Peyer's patch (tissue), 4 donors: Measurements from ENCODE around the gene LAMA1.

ENCODE experiments used
- POLR2A ChIP-seq, 2 donors: fragments of 450-650 bp; IDR thresholded peaks; one replicate each; pipeline ENCODE4 v1.5.1; 2017; ENCODE audit warnings: antibody characterized with exemption in 2 of 2, mild to moderate bottlenecking in 2 of 2, moderate library complexity in 2 of 2
- TF ChIP-seq, protein P1 (sequence below), 6 experiments: fragments of 450-650 bp in 4 of 6; fragments of 200-600 bp in 2 of 6; sonication (generic) in 1 of 6; IDR thresholded peaks; one replicate each; pipeline ENCODE4 v1.5.1; 2017 to 2019; ENCODE audit warnings: antibody characterized with exemption in 6 of 6, mild to moderate bottlenecking in 3 of 6, moderate library complexity in 1 of 6

DNA sequence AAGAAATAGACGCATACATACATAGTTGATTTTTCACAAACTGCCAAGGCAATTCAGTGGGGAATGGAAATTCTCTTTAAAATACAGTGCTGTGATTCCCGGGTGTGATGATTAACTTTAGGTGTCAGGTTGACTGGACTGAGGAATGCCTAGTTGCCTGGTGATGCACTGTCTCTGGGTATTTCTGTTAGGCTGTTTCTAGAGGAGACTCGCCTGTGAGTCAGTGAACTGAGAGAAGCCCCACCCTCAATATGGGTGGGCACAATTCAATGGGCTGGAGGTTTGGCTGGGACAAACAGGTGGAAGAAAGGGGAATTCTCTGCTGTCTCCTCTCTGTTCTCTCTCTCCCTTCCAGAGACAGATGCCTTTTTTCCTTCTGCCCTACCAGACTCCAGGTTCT lies 200.5 kb downstream of the LAMA1 start:
- TF ChIP-seq, protein P1, sequence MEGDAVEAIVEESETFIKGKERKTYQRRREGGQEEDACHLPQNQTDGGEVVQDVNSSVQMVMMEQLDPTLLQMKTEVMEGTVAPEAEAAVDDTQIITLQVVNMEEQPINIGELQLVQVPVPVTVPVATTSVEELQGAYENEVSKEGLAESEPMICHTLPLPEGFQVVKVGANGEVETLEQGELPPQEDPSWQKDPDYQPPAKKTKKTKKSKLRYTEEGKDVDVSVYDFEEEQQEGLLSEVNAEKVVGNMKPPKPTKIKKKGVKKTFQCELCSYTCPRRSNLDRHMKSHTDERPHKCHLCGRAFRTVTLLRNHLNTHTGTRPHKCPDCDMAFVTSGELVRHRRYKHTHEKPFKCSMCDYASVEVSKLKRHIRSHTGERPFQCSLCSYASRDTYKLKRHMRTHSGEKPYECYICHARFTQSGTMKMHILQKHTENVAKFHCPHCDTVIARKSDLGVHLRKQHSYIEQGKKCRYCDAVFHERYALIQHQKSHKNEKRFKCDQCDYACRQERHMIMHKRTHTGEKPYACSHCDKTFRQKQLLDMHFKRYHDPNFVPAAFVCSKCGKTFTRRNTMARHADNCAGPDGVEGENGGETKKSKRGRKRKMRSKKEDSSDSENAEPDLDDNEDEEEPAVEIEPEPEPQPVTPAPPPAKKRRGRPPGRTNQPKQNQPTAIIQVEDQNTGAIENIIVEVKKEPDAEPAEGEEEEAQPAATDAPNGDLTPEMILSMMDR (IDR thresholded peaks at IDR 0.05) = no peak
- no peak for TF ChIP-seq POLR2A (IDR thresholded peaks at IDR 0.05)
